ENCODE results near the gene EI24. TPM values are rescaled to one million over a fixed set of nuclear protein-coding genes. Genes with fewer than 3 reads are reported as not detected.
A peak's percentile ranks its signal among the peaks of the same experiment; 100 is the strongest.

Gene EI24
- total and polyA plus RNA-seq, 9 of the 15 experiments (the other 6 are each of a cell fraction or from before 2014, with no cell fraction given): 50.4 to 260 (median 168) TPM

DNA sequence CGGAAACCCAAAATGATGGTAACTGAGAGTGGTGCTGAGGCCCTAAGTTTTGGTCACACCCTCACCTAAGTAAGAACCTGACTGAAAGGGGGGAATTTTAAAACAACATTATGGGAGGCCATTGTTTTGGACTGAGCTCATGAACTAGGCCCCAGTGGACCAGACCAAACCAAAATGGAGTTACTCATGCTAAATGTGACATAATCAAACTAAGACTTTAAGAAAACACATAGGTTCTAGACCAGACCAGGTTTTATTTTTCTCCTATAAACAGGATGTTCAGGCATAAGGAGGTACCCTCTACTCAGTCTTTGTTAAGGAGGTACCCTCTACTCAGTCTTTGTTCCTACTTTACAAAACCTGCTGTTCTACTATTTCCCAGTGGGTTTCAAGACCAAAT, 7.4 kb upstream of the EI24 start (continued):
- TF ChIP-seq, protein P1, sequence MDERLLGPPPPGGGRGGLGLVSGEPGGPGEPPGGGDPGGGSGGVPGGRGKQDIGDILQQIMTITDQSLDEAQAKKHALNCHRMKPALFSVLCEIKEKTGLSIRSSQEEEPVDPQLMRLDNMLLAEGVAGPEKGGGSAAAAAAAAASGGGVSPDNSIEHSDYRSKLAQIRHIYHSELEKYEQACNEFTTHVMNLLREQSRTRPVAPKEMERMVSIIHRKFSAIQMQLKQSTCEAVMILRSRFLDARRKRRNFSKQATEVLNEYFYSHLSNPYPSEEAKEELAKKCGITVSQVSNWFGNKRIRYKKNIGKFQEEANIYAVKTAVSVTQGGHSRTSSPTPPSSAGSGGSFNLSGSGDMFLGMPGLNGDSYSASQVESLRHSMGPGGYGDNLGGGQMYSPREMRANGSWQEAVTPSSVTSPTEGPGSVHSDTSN (CRISPR knock-in tag; IDR thresholded peaks at IDR 0.05; ENCODE audit: low read depth): no peak
- TF ChIP-seq, protein P1 (tag; conservative IDR thresholded peaks at IDR 0.05; ENCODE audit: low read depth): 0 out of 2 replicates have a peak, but pooled peaks have one; percentile 20
- TF ChIP-seq ZNF583 (CRISPR knock-in tag; IDR thresholded peaks at IDR 0.05) (0 out of 2 replicates have a peak, but pooled peaks have one; percentile 80), SAP30 (IDR thresholded peaks at IDR 0.05; ENCODE audit: borderline replicate concordance, insufficient read depth, low read depth, low read length, poor library complexity, severe bottlenecking) (no peak), CBX3 (IDR thresholded peaks at IDR 0.05; ENCODE audit: borderline replicate concordance in 1 of 2, low read length in 2 of 2) (no peak), MEF2D (tag; conservative IDR thresholded peaks at IDR 0.05; ENCODE audit: low read depth) (peak; percentile 85), MTF1 (CRISPR knock-in tag; IDR thresholded peaks at IDR 0.05; ENCODE audit: borderline replicate concordance) (no peak), ZNF668 (CRISPR knock-in tag; IDR thresholded peaks at IDR 0.05) (peak; percentile 73; the same call in 1 of the 2 replicates), DDX20 (tag; IDR thresholded peaks at IDR 0.05; ENCODE audit: low read depth) (peak; percentile 86)
- TF ChIP-seq, protein P2, sequence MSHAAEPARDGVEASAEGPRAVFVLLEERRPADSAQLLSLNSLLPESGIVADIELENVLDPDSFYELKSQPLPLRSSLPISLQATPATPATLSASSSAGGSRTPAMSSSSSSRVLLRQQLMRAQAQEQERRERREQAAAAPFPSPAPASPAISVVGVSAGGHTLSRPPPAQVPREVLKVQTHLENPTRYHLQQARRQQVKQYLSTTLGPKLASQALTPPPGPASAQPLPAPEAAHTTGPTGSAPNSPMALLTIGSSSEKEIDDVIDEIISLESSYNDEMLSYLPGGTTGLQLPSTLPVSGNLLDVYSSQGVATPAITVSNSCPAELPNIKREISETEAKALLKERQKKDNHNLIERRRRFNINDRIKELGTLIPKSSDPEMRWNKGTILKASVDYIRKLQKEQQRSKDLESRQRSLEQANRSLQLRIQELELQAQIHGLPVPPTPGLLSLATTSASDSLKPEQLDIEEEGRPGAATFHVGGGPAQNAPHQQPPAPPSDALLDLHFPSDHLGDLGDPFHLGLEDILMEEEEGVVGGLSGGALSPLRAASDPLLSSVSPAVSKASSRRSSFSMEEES (CRISPR knock-in tag; IDR thresholded peaks at IDR 0.05): no peak
- TF ChIP-seq, protein P3, sequence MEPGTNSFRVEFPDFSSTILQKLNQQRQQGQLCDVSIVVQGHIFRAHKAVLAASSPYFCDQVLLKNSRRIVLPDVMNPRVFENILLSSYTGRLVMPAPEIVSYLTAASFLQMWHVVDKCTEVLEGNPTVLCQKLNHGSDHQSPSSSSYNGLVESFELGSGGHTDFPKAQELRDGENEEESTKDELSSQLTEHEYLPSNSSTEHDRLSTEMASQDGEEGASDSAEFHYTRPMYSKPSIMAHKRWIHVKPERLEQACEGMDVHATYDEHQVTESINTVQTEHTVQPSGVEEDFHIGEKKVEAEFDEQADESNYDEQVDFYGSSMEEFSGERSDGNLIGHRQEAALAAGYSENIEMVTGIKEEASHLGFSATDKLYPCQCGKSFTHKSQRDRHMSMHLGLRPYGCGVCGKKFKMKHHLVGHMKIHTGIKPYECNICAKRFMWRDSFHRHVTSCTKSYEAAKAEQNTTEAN (CRISPR knock-in tag; IDR thresholded peaks at IDR 0.05): no peak
